ENCODE measurements around the gene PERP. TPM values are rescaled to one million over a fixed set of nuclear protein-coding genes. Genes with fewer than 3 reads are reported as not detected.

PERP gene
- total and polyA plus RNA-seq, 2 of the 8 experiments (the other 6 are each of a cell fraction or from before 2014, with no cell fraction given): 21.0 to 26.7 TPM

DNA sequence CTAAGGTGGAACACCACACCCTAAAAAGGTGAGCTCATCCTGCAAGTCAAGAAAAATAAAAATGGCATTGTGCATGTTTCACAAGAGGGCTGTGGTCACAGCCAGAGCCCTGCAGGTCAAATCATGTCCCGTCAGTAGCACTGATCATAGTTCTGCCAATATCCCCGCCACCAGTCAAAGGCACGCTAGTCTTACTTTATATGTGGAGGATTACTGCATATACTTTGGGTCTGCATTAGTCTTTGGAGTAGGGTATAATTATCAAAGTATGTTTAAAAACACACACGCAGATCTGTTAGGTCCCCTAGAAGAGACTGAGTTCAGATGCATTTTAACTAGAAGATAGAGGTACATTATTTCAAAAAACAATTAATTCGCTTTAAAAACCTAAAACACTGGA lies 1.8 kb downstream of the PERP start:
- Histone ChIP-seq H3K36me3 (ENCODE audit: control insufficient read depth in 2 of 4, insufficient read depth in 4 of 4, low read length in 3 of 4) (no peaks in the 10 kb centered on the region), H3K4me1 (replicated peaks in 1 of 4; ENCODE audit: control insufficient read depth in 3 of 4, insufficient read depth in 4 of 4, low read length in 3 of 4) (peaks cover 0 to 6% (median 4%) of the 10 kb centered on the region in 4 experiments; a peak in 3 of 7 replicates), H3K4me2 (ENCODE audit: insufficient read depth in 1 of 2, low read depth in 2 of 2, low read length in 2 of 2) (peak overlapping the region; percentile 92 to 95), H3K18ac (ENCODE audit: extremely low read depth, low read length) (no peak overlapping the region), H3K27ac (ENCODE audit: low read depth, low read length) (peak overlapping the region; percentile 3; the same call in 1 of the 2 replicates), H3K9ac (replicated peaks in 1 of 4; ENCODE audit: extremely low read depth in 1 of 4, low read depth in 3 of 4, low read length in 3 of 4) (no peak overlapping the region; a peak in 2 of 7 replicates), H3K79me1 (ENCODE audit: low read depth, low read length) (no peaks in the 10 kb centered on the region), H3K4ac (replicated peaks; ENCODE audit: insufficient read length, low read depth, low read length) (no peak overlapping the region), H2BK120ac (replicated peaks; ENCODE audit: low read depth, low read length) (no peak overlapping the region), H3K27me3 (replicated peaks in 1 of 4; ENCODE audit: control insufficient read depth in 3 of 4, extremely low read depth in 1 of 4, insufficient read depth in 3 of 4, low read length in 3 of 4) (peaks cover 0 to 9% (median 2%) of the 10 kb centered on the region in 4 experiments; a peak in 2 of 7 replicates), H3K14ac (ENCODE audit: insufficient read length) (no peak overlapping the region), H3K79me2 (ENCODE audit: control insufficient read depth in 1 of 2, insufficient read depth in 2 of 2, low read length in 2 of 2) (peaks cover 0 to 40% of the 10 kb centered on the region in 2 experiments; a peak in 3 of 4 replicates), H3K23ac (ENCODE audit: insufficient read length) (no peak overlapping the region), H2AK5ac (ENCODE audit: low read depth, low read length) (no peak overlapping the region), H4K5ac (ENCODE audit: insufficient read length, low read depth, low read length) (peak overlapping the region; percentile 27), H3K9me3 (ENCODE audit: insufficient read depth in 2 of 2, low read depth in 1 of 2, low read length in 1 of 2) (no peaks in the 10 kb centered on the region), H2BK15ac (ENCODE audit: low read length) (no peak overlapping the region), H4K20me1 (replicated peaks in 1 of 2; ENCODE audit: control insufficient read depth in 1 of 2, insufficient read depth in 2 of 2, low read length in 2 of 2) (no peaks in the 10 kb centered on the region), H2AFZ (ENCODE audit: low read length) (no peak overlapping the region), H2BK5ac (ENCODE audit: low read depth, low read length) (no peak overlapping the region), H4K91ac (replicated peaks; ENCODE audit: insufficient read length, low read length) (no peak overlapping the region), H4K8ac (ENCODE audit: extremely low read depth, insufficient read depth, low read length) (no peak overlapping the region), H2BK20ac (ENCODE audit: low read length) (no peak overlapping the region), H3K4me3 (ENCODE audit: extremely low read depth in 1 of 4, insufficient read depth in 2 of 4, low read depth in 3 of 4, low read length in 4 of 4) (peak overlapping the region; percentile 73 to 86 (median 76); a peak in 6 of 8 replicates), H2BK12ac (ENCODE audit: low read depth, low read length) (no peak overlapping the region), H3K23me2 (ENCODE audit: low read depth, low read length) (peaks cover 11% of the 10 kb centered on the region), H3K56ac (replicated peaks; ENCODE audit: insufficient read length, low read depth, low read length) (no peak overlapping the region)
- POLR2A ChIA-PET (ENCODE audit: partially characterized antibody): interaction anchor here (0.9 to 2.0 kb wide), 7 partner anchors 11 to 395 kb away, joined by 3 to 7 read pairs (median 4); no protein-coding TSS in a partner anchor
- CTCF ChIA-PET (ENCODE audit: partially characterized antibody): interaction anchor here (0.7 to 3.5 kb wide), 10 partner anchors 11 to 121 kb away, joined by 3 to 47 read pairs (median 4); no protein-coding TSS in a partner anchor
- 50% methylated on average over 5 of the region's 5 CpGs; no CpG with 5 or more reads in 1 of the 2 experiments for WGBS, 2 experiments (ENCODE audit: extremely low coverage in 1 of 2, insufficient coverage in 1 of 2, insufficient read length in 1 of 2, insufficient replicate concordance in 2 of 2, low coverage in 1 of 2, low lambda C conversion rate in 2 of 2, missing lambda C conversion rate in 1 of 2)
- TF ChIP-seq, protein P1, sequence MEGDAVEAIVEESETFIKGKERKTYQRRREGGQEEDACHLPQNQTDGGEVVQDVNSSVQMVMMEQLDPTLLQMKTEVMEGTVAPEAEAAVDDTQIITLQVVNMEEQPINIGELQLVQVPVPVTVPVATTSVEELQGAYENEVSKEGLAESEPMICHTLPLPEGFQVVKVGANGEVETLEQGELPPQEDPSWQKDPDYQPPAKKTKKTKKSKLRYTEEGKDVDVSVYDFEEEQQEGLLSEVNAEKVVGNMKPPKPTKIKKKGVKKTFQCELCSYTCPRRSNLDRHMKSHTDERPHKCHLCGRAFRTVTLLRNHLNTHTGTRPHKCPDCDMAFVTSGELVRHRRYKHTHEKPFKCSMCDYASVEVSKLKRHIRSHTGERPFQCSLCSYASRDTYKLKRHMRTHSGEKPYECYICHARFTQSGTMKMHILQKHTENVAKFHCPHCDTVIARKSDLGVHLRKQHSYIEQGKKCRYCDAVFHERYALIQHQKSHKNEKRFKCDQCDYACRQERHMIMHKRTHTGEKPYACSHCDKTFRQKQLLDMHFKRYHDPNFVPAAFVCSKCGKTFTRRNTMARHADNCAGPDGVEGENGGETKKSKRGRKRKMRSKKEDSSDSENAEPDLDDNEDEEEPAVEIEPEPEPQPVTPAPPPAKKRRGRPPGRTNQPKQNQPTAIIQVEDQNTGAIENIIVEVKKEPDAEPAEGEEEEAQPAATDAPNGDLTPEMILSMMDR (IDR thresholded peaks at IDR 0.05; ENCODE audit: control extremely low read depth in 1 of 3, insufficient read depth in 1 of 3, low read depth in 1 of 3, low read length in 3 of 3): no peak
- TF ChIP-seq YY1 (IDR thresholded peaks at IDR 0.05; ENCODE audit: low read depth, low read length) (no peak), RFX5 (IDR thresholded peaks at IDR 0.05; ENCODE audit: borderline replicate concordance, low read depth, low read length) (0 out of 2 replicates have a peak, but pooled peaks have one; percentile 9), ZNF274 (IDR thresholded peaks at IDR 0.05; ENCODE audit: borderline replicate concordance, extremely low read depth, low read length) (no peak)
- no peak for FAIRE-seq
- no peak for DNase-seq (ENCODE audit: low read depth in 1 of 2, low spot score in 2 of 2)
